Heart left ventricle (tissue), 16 donors: Measurements from ENCODE around the gene REP15. TPM values are rescaled to one million over a fixed set of nuclear protein-coding genes. Genes with fewer than 3 reads are reported as not detected.

ENCODE experiments used
- ATAC-seq, 4 donors: fragments of 200-7000 bp; cut with Tn5 transposase; one replicate each; pipeline ENCODE4 v1.9.1; 2020 to 2022; ENCODE audit warnings: moderate library complexity in 4 of 4, mild to moderate bottlenecking in 3 of 4, moderate number of reproducible peaks in 1 of 4
- DNase-seq, 5 donors: peaks; one replicate each; pipeline ENCODE4 v3.0.0-alpha.2; 2020
- H3K27ac ChIP-seq, 12 donors: fragments of 200-600 bp; sonication (generic) in 4 of 12; one replicate each; pipeline versions ENCODE4 v1.5.0 to v1.8.0; 2016 to 2022; ENCODE audit warnings: mild to moderate bottlenecking in 2 of 12
- H3K27me3 ChIP-seq, 9 donors: fragments of 200-600 bp; sonication (generic) in 2 of 9; one replicate each; pipeline versions ENCODE4 v1.5.1 to v1.8.0; 2016 to 2022; ENCODE audit warnings: mild to moderate bottlenecking in 3 of 9
- H3K36me3 ChIP-seq, 9 donors: fragments of 200-600 bp; sonication (generic) in 2 of 9; one replicate each; pipeline versions ENCODE4 v1.5.0 to v1.8.0; 2018 to 2022; ENCODE audit warnings: mild to moderate bottlenecking in 2 of 9
- H3K4me1 ChIP-seq, 12 donors: fragments of 200-600 bp; sonication (generic) in 4 of 12; one replicate each; pipeline versions ENCODE4 v1.5.0 to v1.8.0; 2016 to 2022; ENCODE audit warnings: mild to moderate bottlenecking in 3 of 12
- H3K4me3 ChIP-seq, 12 donors: fragments of 200-600 bp; sonication (generic) in 4 of 12; one replicate each; pipeline versions ENCODE4 v1.5.0 to v1.8.0; 2017 to 2022; ENCODE audit warnings: mild to moderate bottlenecking in 9 of 12, moderate library complexity in 4 of 12
- H3K9me3 ChIP-seq, 12 donors: fragments of 200-600 bp; sonication (generic) in 4 of 12; one replicate each; pipeline versions ENCODE4 v1.5.0 to v1.8.0; 2016 to 2022; ENCODE audit warnings: mild to moderate bottlenecking in 1 of 12
- CTCF ChIP-seq, 12 donors: fragments of 200-600 bp; sonication (generic) in 4 of 12; IDR thresholded peaks; one replicate each; pipeline versions ENCODE4 v1.5.0 to v1.8.0; 2018 to 2022; ENCODE audit warnings: antibody characterized with exemption in 12 of 12, mild to moderate bottlenecking in 5 of 12
- POLR2A ChIP-seq, 2 donors: fragments of 450-650 bp; IDR thresholded peaks; one replicate each; pipeline ENCODE4 v1.6.1; 2017; ENCODE audit warnings: antibody characterized with exemption in 2 of 2, mild to moderate bottlenecking in 2 of 2, moderate library complexity in 2 of 2
- WGBS, 4 donors: extraction: QIAGEN DNeasy Blood & Tissue Kit in 2 of 4; methylation state at CpG; one replicate each; pipeline versions ENCODE4 v1.1.5 to v1.1.7; 2013 to 2018; 5-methylcytosine and 5-hydroxymethylcytosine counted together
- intact Hi-C, 10 donors: fragments of 100-400 bp; cut with DNase I; formaldehyde crosslinking; loops; one replicate each; pipeline versions ENCODE4 v1.11.1 to v1.14.2; 2022
- polyA plus RNA-seq, 2 donors: library from polyadenylated mRNA; stranded (reverse); fragments of 200-250 nt; gene quantifications; one replicate each; pipeline ENCODE4 v1.2.3, GENCODE V29; 2013
- total RNA-seq, 9 donors: library from RNA; depleted of rRNA in 2 of 9; stranded (reverse); fragments of >200 nt in 2 of 9; fragmentation: NEBNext Ultra II Directional in 3 of 9; extraction: Animal tissue kit (Norgen Biotek cat#: 25700) in 3 of 9; gene quantifications; one replicate each; pipeline versions ENCODE4 v1.1.0 to v1.2.4, GENCODE V29; 2016 to 2023
- donor health status: ischemic (EF 13 %, LVEDD 7.1; RV severe dilation, severe dysfunction).
- donor health status: healthy with polysubstance abuse.
- donor health status: DM: no; HTN: yes; CAD: no.
- donor health status: DM: no; HTN: no; CAD: no.
- donor health status: ischemic (EF 25% LVEDD 6.9; RV normal size, moderate dysfunction).
- donor health status: ischemic (EF 25% LVEDD 5.7; RV mildly dilated, moderate dysfunction).
- donor health status: healthy.
- donor health status: DM: yes; HTN: yes; CAD: no.
- donor health status: ischemic (EF 35%, LVEDD 5.7; RV mildly dilated, moderate dysfunction).
- donor health status: nonischemic (EF 11% LVEDD 7.7; RV severe dilation, severe dysfunction).
- donor health status: DM: yes; HTN: yes; CAD: no.
- donor health status: PGD.
- donor health status: ischemic (EF 29% LVEDD 5.4; RV normal size, mild dysfunction).
- donor health status: nonischemic (EF 23%, LVEDD 6.1; RV moderate dilation, normal function).

The REP15 gene
- total and polyA plus RNA-seq, 11 donors = 3.7 to 7.9 (median 5.0) TPM

GRCh38 chr12:27693403-27693802 is 2.8 kb upstream of the REP15 start:
- Histone ChIP-seq H3K9me3 (no peaks in the 10 kb centered on the region), H3K36me3 (peaks cover 2 to 98% (median 85%) of the 10 kb centered on the region in 9 donors), H3K4me3 (no peak overlapping the region), H3K27me3 (no peaks in the 10 kb centered on the region), H3K4me1 (no peaks in the 10 kb centered on the region), H3K27ac (no peak overlapping the region)
- DNase-seq (no peak), ATAC-seq (no peak)
- 86 to 93% (median 92%) methylated on average over 2 of the region's 2 CpGs for whole genome bisulfite sequencing, 4 donors
- intact Hi-C loops = loop anchor here in 1 of 10 donors (10.0 kb wide), 1 partner anchor 379 kb away; no protein-coding TSS in a partner anchor
- TF ChIP-seq CTCF (IDR thresholded peaks at IDR 0.05) (no peak), POLR2A (IDR thresholded peaks at IDR 0.05) (no peak)

- H3K4me1 ChIP-seq = no peaks in the 10 kb centered on the region
- 89 to 92% (median 90%) methylated on average over 6 of the region's 6 CpGs for WGBS, 4 donors
- peaks cover 0 to 75% (median 62%) of the 10 kb centered on the region in 9 donors for H3K36me3 ChIP-seq
- no peak for TF ChIP-seq POLR2A (IDR thresholded peaks at IDR 0.05)
- no peak for TF ChIP-seq CTCF (IDR thresholded peaks at IDR 0.05)
- no peak overlapping the region for H3K4me3 ChIP-seq
- H3K9me3 ChIP-seq = no peaks in the 10 kb centered on the region
- no peak overlapping the region for H3K27ac ChIP-seq
- DNase-seq = no peak
- no peaks in the 10 kb centered on the region for H3K27me3 ChIP-seq
- ATAC-seq = no peak
- intact Hi-C loops = loop anchor here in 1 of 10 donors (10.0 kb wide), 1 partner anchor 381 kb away; no protein-coding TSS in a partner anchor
Measured at GRCh38 chr12:27695556-27696292, 523 bp upstream of the REP15 start.

- TF ChIP-seq POLR2A (IDR thresholded peaks at IDR 0.05) (no peak), CTCF (IDR thresholded peaks at IDR 0.05) (no peak)
- 78 to 91% (median 83%) methylated on average over 3 of the region's 3 CpGs for WGBS, 4 donors
- H3K36me3 ChIP-seq = peaks cover 0 to 62% (median 49%) of the 10 kb centered on the region in 9 donors
- no peak for DNase-seq
- no peaks in the 10 kb centered on the region for H3K27me3 ChIP-seq
- peak in 1 of 4 donors; percentile 20 for ATAC-seq
- no peaks in the 10 kb centered on the region for H3K4me1 ChIP-seq
- intact Hi-C loops = loop anchor here in 1 of 10 donors (10.0 kb wide), 1 partner anchor 382 kb away; no protein-coding TSS in a partner anchor
- no peak overlapping the region for H3K4me3 ChIP-seq
- no peaks in the 10 kb centered on the region for H3K9me3 ChIP-seq
- no peak overlapping the region for H3K27ac ChIP-seq
Measured at GRCh38 chr12:27696864-27697564, 767 bp downstream of the REP15 start.
